ENCODE results near the gene ISCU. TPM values are rescaled to one million over a fixed set of nuclear protein-coding genes. Genes with fewer than 3 reads are reported as not detected.

The ISCU gene
- total RNA-seq, 1 experiment from 2014 or later, result 71.6 TPM

DNA sequence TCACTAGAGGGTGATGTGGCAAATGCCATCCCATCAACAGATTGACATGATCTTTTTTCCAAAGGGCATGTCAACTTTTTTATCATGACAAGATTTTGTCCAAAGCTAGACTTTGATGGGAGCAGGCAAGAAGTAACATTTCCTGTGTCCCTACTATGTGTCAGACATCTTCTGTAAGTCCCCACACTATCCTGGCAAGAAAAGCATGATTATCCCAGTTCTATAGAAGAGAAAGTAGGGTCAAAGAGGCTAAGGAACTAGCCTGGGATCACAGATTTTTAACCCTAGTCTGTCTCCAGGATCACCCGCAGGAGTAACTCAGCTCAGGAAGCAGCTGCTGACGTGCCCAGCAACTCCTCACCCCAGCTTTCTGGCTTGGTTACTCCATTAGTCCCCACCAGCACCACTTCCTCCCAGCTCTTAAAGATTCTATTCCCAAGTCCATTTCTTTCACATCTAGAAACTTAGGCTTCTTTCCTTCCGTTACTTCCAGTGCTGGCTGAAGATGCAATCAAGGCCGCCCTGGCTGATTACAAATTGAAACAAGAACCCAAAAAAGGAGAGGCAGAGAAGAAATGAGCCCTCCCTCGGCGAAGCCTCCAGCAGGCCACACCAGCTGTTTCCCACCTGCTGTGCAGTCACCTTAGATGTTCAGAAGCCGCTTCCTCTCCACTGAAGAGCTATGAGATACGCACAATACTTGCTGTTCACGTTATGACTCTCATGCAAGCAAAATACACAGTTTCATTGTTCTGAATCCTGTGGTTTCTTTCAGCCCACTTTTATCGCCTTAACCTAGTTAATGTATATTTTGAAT, 6.2 kb downstream of the ISCU start:
- CTCF ChIA-PET, result interaction anchor here (0.6 kb wide), 1 partner anchor 11 kb away, joined by 9 read pairs; no protein-coding TSS in a partner anchor
- Mint-ChIP-seq H3K9me3 (ENCODE audit: low read depth, unreplicated experiment) (no peaks in the 10 kb centered on the region), H3K4me1 (ENCODE audit: low read depth, unreplicated experiment) (peaks cover 12% of the 10 kb centered on the region), H3K4me3 (ENCODE audit: low read depth, unreplicated experiment) (no peak overlapping the region), H3K36me3 (ENCODE audit: insufficient read depth, unreplicated experiment) (peaks cover 54% of the 10 kb centered on the region), H3K27ac (ENCODE audit: unreplicated experiment) (no peak overlapping the region), H3K27me3 (ENCODE audit: unreplicated experiment) (no peaks in the 10 kb centered on the region)
- no peak for DNase-seq
- BruUV-seq (replicated peaks), result no TSS peak
- TF ChIP-seq, protein P1, sequence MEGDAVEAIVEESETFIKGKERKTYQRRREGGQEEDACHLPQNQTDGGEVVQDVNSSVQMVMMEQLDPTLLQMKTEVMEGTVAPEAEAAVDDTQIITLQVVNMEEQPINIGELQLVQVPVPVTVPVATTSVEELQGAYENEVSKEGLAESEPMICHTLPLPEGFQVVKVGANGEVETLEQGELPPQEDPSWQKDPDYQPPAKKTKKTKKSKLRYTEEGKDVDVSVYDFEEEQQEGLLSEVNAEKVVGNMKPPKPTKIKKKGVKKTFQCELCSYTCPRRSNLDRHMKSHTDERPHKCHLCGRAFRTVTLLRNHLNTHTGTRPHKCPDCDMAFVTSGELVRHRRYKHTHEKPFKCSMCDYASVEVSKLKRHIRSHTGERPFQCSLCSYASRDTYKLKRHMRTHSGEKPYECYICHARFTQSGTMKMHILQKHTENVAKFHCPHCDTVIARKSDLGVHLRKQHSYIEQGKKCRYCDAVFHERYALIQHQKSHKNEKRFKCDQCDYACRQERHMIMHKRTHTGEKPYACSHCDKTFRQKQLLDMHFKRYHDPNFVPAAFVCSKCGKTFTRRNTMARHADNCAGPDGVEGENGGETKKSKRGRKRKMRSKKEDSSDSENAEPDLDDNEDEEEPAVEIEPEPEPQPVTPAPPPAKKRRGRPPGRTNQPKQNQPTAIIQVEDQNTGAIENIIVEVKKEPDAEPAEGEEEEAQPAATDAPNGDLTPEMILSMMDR (IDR thresholded peaks at IDR 0.05; ENCODE audit: unreplicated experiment), result no peak
- intact Hi-C loops (cut with micrococcal nuclease; ENCODE audit: unreplicated experiment), result loop anchor here (10.0 kb wide), 1 partner anchor 266 kb away; no protein-coding TSS in a partner anchor

- no TSS peak for BruUV-seq (replicated peaks)
- CTCF ChIA-PET, result interaction anchor here (1.0 kb wide), 1 partner anchor 47 kb away, joined by 3 read pairs; no protein-coding TSS in a partner anchor
- DNase-seq, result no peak
Measured at GRCh38 chr12:108570743-108571608, 8.6 kb downstream of the ISCU start.

DNA sequence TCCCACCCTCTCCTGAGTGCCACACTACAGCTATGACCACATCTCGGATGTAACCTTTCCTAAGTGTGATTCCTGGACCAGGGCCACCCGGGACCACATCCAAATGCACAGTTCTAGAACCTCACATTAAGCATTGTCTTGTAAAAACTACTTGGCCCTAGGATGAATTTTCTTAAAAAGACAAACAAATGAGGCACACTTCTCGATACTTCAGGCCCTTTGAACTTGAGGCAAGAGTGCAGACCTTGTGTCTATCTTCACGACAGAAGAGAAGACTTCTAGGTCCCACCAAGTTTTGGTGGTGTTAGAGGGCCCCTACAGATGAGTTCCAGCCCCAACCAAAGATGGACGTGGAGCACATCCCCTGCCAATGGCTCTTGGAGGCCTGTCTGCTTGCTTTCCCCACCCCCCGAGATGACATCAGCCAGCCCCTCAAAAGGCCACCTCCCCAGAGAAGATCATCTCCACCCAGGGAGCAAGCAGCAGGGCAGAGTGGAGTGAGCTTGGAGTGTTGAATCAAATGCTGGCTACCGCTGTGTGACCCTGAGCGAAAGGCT, 9.3 kb downstream of the ISCU start:
- intact Hi-C loops (cut with micrococcal nuclease; ENCODE audit: unreplicated experiment), result loop anchor here (2.0 kb wide), 1 partner anchor 47 kb away; no protein-coding TSS in a partner anchor
- no TSS peak for BruUV-seq (replicated peaks)
- peaks cover 35% of the 10 kb centered on the region for H3K36me3 Mint-ChIP-seq (ENCODE audit: insufficient read depth, unreplicated experiment)
- no peak overlapping the region for H3K4me3 Mint-ChIP-seq (ENCODE audit: low read depth, unreplicated experiment)
- H3K4me1 Mint-ChIP-seq (ENCODE audit: low read depth, unreplicated experiment), result no peaks in the 10 kb centered on the region
- no peaks in the 10 kb centered on the region for H3K9me3 Mint-ChIP-seq (ENCODE audit: low read depth, unreplicated experiment)
- TF ChIP-seq, protein P1 (IDR thresholded peaks at IDR 0.05; ENCODE audit: unreplicated experiment), result no peak
- DNase-seq, result no peak
- H3K27ac Mint-ChIP-seq (ENCODE audit: unreplicated experiment), result no peak overlapping the region
- CTCF ChIA-PET, result interaction anchor here (1.0 kb wide), 1 partner anchor 47 kb away, joined by 3 read pairs; no protein-coding TSS in a partner anchor
- peaks cover 25% of the 10 kb centered on the region for H3K27me3 Mint-ChIP-seq (ENCODE audit: unreplicated experiment)

More at GRCh38 chr12:108570743-108571608, 8.6 kb downstream of the ISCU start:
- peaks cover 39% of the 10 kb centered on the region for H3K36me3 Mint-ChIP-seq (ENCODE audit: insufficient read depth, unreplicated experiment)
- intact Hi-C loops (cut with micrococcal nuclease; ENCODE audit: unreplicated experiment), result loop anchor here (2.0 kb wide), 1 partner anchor 48 kb away; no protein-coding TSS in a partner anchor
- peaks cover 23% of the 10 kb centered on the region for H3K27me3 Mint-ChIP-seq (ENCODE audit: unreplicated experiment)
- TF ChIP-seq, protein P1 (IDR thresholded peaks at IDR 0.05; ENCODE audit: unreplicated experiment), result peak; percentile 16
- H3K4me1 Mint-ChIP-seq (ENCODE audit: low read depth, unreplicated experiment), result peaks cover 6% of the 10 kb centered on the region
- no peaks in the 10 kb centered on the region for H3K9me3 Mint-ChIP-seq (ENCODE audit: low read depth, unreplicated experiment)
- H3K4me3 Mint-ChIP-seq (ENCODE audit: low read depth, unreplicated experiment), result no peak overlapping the region
- H3K27ac Mint-ChIP-seq (ENCODE audit: unreplicated experiment), result no peak overlapping the region

GRCh38 chr12:108572166-108572790, 9.9 kb downstream of the ISCU start:
- CTCF ChIA-PET, result interaction anchor here (1.1 kb wide), 1 partner anchor 521 kb away, joined by 4 read pairs; no protein-coding TSS in a partner anchor
- H3K36me3 Mint-ChIP-seq (ENCODE audit: insufficient read depth, unreplicated experiment), result peaks cover 29% of the 10 kb centered on the region
- H3K27ac Mint-ChIP-seq (ENCODE audit: unreplicated experiment), result no peak overlapping the region
- H3K4me3 Mint-ChIP-seq (ENCODE audit: low read depth, unreplicated experiment), result no peak overlapping the region
- BruUV-seq (replicated peaks), result no TSS peak
- TF ChIP-seq, protein P1 (IDR thresholded peaks at IDR 0.05; ENCODE audit: unreplicated experiment), result no peak
- DNase-seq, result no peak
- no peaks in the 10 kb centered on the region for H3K9me3 Mint-ChIP-seq (ENCODE audit: low read depth, unreplicated experiment)
- intact Hi-C loops (cut with micrococcal nuclease; ENCODE audit: unreplicated experiment), result no loop called here
- peaks cover 31% of the 10 kb centered on the region for H3K27me3 Mint-ChIP-seq (ENCODE audit: unreplicated experiment)
- H3K4me1 Mint-ChIP-seq (ENCODE audit: low read depth, unreplicated experiment), result no peaks in the 10 kb centered on the region
